Retina (tissue), 1 donor: ENCODE results near the gene PIM3.
A peak's percentile ranks its signal among the peaks of the same experiment; 100 is the strongest.
"Not testable (repeated sequence)": the region's sequence is repeated elsewhere in the genome, so short reads cannot be mapped to it uniquely, and the experiment has no call there.

ENCODE experiments used
- DNase-seq: peaks from one replicate; pipeline ENCODE4 v3.0.0-alpha.2; 2016

Gene PIM3

DNA sequence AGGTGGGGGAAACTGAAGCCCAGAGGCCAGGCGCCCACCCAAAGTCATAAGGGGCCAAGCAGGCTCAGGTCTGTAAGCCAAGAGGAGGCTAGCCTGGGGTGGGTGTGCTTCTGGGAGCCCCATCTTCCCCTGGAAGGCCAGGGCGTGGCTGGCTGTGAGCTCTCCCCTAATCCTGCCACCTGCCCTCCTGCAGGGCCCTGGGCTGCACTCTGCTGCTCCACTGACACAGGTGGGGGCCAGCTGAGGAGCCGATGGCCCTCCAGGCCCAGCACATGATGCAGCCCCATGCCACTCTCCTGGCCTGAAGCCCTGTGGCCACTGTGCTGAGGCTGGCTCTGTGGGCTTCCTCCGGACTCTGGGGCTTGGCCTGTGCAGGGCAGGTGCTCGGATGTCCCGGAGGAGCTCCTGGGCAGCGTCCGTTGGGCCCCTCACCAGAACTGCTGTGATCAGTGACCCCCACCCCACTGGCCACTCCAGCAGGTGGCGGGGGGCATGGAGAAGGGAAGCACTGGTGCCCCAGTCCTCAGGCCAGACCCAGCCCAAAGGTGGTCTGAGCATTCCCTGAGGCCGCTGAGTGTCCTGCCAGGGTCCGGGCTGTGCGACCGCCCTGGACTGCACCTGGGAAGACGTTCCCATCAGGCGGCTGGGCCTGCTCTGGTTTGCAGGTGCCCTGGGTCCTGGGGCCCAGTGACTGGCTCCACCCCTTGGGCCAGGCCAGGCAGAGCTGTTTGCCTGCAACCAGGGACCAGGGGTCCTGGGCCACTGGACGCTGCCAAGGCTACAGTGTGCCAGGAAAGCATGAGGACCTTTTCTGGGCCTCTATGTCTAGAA, 8.5 kb downstream of the PIM3 start:
- no peak for DNase-seq

DNA sequence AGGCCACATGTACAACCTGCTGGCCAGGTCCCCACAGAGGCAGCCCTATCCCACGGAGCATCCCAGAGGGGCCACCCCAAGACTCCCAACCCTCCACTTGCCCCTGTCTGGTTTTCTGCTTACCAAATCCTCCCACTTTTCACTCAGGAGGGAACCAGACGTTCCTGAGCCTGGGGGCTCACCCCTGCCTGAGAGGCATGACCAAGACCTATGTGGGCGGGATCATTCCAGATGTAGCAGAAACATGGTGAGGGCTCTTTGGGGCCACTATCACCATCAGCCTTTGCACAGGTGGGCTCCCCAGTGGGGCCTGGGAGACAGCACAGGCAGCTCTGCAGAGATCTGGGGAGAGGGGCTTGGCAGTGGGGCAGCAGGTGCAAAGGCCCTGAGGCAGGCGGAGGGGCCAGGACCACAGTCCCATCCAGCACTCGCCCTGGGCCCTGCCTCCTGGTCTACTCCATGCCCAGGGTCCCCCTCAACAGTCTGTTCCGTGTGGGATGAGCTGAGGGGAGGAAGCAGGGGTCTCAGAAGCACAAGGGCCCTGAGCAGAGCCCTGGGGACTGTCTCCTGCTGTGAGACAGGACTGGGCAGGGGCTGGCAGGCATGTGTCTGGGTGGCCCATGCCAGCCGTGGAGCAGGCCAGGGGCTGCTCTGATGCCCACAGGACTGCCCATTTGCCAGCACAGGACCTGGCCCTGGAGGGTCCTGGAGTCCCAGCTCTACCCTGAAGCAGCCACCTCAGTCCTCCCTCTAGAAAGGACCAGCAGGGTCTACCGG, 9.4 kb downstream of the PIM3 start:
- no peak for DNase-seq

DNA sequence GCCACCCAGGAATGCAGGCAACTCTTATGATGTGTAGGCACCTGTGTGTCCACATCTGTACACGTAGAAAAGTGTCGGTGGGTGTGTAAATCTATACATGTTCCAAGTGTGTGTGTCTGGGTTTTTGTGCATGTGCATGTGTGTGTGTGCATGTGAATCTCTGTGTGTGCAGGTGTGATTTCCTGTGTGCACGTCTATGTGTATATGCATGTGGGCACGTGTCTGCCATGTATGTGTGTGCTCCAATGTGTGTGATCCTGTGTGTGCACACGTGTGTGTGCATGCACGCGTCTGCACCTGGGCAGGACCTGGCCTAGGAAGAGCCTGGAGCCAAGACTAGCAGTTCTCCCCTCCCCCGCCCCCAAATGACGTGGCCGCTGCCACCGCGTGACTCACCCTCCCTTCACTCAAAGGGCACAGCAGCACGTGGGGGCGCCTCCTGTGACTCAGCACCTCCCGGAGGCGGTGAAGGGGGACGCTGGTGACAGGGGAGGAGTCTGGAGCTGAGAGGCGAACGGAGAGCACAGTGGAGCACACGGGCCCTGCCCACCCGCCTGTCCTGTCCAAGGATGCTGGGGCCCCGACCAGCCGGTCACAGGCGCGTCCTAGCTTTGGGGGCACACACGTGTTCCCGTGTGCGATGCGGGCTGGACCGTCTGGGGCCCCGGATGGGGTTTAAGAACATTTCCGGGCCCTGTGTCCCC, 10.1 kb downstream of the PIM3 start:
- peak; percentile 75 for DNase-seq

DNA sequence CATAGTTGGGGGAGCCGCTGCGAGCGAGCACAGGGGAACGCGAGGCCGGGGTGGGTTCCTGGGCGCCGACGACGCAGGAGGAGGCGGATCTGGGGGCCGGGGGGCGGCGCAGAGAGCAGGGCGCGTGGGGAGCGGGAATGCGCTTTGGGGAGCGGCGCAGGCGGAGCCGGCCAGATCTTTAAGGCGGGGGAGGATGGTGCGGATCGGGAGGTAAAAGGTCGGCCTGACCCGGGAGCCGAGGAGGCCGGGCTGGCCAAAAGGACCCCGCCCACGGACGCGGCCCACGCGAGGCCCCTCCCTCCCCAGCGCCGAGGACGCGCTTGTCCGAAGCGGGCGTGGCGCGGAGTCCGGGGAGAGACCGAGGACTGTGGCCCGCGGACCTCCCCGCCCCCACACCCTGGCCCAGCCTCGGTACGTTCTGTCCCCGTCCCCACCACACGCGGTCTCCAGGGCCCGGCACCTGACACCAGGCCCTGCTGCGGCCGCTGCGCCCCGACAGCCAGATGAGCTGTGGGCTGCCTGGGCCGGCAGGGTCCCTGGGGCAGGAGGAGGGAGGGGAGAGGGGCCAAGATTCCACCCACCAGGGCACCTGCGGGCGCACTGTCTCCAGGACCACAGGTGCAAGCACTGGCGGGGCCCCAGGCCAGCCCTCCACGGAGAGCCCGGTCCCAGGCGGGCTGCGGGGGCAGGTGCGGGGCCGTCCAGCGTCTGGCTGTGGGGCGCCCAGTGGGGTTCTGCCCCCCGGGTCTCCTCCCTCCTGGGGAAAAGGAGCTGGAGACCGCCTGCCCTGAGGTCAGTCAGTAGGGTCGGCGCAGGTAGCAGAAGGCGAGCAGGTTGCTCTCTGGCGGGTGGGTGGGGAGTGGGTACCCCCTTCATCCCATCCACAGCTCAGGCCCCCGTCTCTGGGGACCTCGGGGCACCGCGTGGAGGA, 10.9 kb downstream of the PIM3 start:
- DNase-seq, result no peak

DNA sequence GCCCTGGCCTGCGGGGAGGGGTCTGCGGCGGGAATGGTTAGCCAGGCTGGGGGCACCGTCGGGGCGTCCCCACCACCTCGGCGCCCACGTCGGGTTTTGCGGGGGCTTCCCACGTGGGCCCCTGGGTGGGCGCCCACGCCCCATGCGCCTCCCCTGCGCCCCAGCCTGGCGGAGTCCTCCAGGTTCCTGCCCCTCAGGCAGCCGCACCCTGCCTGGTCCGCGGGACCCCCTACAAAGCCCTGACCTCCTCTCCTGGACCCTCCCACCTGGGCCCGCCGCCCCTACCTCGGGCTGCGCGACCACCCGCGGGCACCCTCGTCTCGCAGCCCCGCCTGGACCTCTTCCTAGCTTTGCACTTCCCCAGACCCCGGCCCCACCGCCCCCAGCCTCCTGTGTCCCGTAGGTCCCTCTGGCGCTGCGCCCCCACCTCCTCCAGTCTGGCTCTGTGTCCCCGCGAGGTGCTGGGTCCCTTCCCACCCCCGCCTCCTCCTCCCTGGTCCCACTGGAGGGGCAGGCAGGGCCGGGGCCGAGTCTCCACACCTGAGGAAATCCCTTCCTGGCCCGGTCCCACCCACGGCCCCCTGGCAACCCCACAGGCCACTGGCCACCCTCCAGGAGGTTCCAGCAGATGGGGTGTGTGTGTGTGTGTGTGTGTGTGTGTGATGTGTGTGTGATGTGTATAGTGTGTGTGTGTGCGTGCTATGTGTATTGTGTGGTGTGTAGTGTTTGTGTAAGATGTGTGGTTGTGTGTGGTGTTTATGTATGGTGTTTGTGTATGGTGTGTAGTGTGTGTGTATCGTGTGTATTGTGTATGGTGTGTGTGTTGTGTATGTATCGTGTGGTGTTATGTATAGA, 11.8 kb downstream of the PIM3 start:
- no peak for DNase-seq

DNA sequence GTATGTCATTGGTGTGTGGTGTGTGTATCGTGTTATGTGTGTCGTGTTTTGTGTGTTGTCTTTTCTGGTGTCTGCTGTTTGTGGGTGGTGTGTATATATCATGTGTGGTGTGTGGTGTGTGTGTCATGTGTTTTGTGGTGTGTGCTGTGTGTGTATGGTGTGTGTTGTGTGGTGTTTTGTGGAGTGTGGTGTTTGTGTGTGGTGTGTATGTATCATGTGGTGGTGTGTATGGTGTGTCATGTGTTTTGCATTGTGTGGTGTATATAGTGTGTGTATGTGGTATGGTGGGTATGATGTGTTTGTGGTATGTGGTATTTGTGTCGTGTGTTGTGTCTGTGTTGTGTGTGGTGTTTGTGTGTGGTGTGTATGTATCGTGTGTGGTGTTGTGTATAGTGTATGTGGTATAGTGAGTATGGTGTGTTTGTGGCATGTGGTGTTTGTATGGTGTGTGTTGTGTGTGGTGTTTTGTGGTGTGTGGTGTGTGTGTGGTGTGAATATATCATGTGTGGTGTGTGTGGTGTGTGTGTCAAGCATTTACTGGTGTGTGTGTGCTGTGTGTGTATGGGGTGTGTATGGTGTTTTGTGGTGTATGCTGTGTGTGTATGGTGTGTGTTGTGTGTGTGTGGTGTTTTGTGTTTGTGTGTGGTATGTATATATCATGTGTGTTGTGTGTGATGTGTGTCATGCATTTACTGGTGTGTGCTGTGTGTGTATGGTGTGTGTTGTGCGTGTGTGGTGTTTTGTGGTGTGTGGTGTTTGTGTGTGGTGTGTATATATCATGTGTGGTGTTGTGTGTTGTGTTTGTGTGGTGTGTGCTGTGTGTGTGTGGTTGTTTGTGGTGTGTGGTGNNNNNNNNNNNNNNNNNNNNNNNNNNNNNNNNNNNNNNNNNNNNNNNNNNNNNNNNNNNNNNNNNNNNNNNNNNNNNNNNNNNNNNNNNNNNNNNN, 12.7 kb downstream of the PIM3 start:
- DNase-seq, result no peak

DNA sequence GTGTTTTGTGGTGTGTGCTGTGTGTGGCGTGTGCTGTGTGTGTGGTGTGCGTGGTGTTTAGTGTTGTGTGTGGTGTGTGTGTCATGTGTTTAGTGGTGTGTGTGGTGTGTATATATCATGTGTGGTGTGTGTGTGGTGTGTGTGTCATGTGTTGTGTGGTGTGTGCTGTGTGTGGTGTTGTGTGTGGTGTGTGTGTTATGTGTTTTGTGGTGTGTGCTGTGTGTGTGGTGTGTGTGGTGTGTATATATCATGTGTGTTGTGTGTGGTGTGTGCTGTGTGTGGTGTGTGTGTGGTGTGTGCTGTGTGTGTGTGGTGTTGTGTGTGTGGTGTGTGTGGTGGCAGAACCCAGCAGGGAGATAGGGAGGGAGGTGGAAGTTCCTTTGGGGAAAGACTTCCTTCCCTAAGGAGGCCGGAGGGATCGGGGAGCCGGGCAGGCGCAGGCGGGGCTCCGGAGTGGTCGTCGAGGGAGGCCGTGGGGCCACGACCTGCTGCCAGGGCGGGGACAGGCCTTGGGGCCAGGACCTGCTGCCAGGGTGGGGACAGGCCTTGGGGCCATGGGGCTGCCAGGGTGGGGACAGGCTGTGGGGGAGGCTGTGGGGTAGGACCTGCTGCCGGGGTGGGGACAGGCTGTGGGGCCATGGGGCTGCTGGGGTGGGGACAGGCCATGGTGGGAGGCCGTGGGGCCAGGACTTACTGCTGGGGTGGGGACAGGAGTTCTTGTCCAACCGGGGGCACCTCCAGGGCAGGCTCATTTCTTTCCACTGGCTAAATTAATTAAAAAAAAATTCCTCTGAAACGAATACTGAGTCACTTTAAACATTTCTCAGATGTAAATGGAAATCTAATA, 15.2 kb downstream of the PIM3 start:
- DNase-seq, result no peak

DNA sequence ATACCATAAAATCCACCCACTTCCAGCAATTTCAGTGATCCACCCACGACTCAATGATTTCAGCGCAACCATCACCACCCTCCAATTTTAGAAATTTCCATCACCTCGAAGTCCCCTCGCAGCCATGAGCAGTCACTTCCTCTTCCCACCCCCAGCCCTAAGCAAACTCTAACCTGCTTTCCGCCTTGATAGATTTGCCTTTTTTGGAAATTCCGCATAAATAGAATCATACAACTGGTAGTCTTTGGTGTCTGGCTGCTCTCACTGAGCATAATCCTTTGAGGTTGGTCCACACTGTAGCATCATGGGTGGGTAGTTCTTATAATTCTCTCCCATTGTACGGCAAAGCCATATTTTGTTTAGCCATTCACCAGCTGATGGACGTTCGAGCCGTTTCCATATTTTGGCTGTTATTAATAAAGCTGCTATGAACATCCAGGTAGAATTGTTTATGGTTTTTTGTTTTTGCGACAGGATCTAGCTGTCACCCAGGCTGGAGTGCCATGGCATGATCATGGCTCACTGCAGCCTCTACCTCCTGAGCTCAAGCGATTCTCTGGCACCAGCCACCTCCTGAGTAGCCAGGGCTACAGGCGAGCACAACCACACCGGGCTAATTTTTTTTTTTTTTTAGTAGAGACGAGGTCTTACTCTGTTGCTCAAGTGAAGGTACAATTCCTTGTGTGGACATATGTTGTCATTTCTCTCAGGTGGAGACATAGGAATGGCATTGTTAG, 16.0 kb downstream of the PIM3 start:
- no peak for DNase-seq

DNA sequence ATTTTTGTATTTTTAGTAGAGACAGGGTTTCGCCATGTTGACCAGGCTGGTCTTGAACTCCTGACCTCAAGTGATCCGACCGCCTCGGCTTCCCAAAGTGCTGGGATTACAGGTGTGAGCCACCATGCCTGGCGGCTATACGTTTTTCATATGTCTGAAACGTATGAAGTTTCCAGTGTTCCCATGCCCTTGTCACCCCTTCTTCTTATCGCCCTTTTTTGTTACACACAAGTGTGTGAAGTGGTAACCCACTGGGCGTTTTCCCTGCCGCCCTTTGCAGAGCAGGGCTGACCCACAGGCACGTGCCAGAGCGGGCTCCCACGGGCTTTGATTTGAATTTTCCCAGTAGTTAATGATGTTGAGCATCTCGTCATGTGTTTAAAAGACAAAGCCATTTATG, 17.0 kb downstream of the PIM3 start:
- DNase-seq, result no peak

DNA sequence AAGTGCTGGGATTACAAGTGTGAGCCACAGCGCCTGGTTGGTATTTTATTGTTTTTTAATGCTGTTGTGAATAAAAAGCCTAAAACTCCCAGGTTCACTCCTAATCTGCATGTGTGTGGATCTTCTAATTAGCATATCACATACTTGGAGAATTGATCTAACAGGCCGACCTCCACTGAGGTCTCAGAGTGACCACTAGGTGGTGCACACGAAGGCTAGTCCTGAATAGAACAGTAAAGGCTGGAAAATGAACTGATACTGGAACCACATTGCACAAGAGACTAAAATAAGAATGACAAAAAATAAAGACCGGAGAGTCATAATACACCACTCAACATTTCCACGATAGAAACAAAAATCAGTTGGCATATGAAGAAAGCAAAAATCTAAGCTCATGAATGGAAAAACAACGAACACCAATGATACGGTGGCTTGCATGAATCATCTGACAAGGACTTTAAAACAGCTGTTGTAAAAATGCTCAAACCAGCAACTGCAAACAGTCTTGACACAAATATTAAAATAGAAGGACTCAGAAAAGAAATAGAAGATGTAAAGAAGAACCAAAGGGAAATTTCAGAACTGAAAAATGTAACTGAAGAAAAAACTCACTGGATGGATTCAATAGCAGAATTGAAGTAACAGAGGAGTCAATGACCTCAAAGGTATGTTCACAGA, 19.2 kb downstream of the PIM3 start:
- DNase-seq, result peak; percentile 12

DNA sequence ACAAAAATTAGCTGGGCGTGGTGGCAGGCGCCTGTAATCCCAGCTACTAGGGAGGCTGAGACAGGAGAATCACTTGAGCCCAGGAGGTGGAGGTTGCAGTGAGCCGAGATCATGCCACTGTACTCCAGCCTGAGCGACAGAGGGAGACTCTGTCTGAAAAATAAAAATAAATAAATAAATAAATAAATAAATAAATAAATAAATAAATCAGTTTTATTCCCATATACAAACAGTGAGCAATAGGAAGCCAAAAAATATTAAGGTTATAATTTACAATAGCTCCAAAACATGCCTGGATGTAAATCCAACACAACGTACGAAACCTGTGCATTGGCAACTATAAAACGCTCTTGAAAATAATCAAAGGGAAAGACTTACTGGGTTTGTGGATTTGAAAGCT, 21.2 kb downstream of the PIM3 start:
- DNase-seq, result not testable (repeated sequence)

DNA sequence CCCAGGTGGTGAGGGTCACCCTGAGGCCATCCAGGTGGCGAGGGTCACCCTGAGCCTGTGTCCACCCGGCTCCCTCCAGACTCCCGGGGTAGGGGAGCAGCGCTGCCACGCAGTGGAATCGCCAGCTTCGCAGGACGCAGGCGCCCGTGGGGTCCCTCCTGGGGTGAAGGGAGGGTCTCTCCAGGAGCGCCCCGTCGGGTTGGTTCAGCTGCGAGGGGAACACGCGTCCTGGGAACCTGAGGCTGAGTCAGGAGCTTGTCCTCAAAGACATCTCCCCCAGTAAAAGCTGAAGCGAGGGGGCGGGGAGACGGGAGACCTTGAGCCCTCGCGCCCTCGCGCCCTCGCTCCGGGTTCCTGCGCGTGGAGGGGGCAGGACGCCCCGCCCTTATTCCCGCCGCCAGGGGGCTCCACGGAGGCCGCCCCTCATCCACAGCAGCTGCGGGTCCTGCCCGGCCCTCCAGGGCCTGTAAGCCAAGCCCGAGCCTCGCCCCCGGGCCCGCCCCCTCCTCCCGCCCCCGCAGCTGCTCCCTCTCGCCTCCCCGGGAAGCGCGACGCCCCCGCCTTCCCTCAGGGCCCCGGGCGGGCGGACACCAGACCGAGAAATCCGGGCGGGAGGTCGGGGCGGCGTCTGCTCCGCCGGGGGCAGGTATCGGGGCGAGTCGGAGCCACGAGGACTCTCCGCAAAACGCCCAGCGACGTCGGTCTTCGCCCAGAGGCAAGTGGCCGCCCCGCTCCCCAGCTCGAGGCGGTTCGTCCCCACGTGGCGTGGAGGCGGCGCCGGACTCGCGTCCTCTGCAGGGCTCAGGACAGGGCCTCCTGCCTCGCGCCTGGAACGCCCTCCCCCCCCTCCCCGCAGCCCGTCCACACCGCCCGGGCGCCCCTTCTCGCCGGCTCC, 22.8 kb downstream of the PIM3 start:
- peak; percentile 21 for DNase-seq

DNA sequence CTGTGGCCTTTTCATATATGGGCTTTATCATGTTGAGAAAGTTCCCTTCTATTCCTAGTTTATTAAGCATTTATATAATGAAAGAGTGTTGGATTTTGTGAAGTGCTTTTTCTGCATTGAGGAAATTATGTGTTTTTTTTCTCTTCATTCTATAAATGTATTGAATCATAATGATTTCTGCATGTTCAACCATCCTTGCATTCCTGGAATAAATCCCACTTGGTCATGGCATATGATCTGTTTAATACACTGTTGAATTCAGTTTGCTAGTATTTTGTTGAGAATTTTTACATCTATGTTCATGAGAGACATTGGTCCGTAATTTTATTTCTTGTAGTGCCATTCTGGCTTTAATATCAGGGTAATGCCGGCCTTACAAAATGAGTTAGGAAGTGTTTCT, 25.8 kb downstream of the PIM3 start:
- DNase-seq, result no peak

DNA sequence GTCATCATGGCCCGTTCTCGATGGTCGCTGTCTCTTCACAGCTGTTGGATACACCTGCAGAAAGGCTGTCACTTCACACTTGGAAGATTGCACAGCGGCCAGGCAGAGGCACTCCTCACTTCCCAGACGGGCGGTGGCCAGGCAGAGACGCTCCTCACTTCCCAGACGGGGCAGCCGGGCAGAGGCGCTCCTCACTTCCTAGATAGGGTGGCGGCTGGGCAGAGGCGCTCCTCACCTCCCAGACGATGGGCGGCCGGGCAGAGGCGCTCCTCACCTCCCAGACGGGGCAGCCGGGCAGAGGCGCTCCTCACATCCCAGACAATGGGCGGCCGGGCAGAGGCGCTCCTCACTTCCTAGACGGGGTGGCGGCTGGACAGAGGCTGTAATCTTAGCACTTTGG, 29.3 kb downstream of the PIM3 start:
- DNase-seq, result not testable (repeated sequence)

DNA sequence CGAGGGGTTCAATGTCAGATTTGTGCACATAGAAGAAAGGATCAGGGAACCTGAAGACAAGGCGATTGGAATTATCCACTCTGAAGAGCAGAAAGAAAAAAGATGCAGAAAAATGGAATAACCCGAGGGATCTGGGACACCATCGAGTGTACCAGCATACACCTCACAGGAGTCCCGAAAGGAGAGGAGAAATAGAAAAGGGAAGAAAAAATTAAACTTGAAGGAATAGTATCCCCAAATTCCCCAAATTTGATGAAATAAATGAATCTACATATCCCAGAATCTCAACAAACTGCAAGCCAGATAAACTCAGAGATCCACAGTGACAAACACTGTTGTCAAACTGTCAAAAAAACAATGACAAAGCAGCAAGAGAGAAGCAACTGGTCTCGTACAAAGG, 30.6 kb downstream of the PIM3 start:
- DNase-seq, result no peak

DNA sequence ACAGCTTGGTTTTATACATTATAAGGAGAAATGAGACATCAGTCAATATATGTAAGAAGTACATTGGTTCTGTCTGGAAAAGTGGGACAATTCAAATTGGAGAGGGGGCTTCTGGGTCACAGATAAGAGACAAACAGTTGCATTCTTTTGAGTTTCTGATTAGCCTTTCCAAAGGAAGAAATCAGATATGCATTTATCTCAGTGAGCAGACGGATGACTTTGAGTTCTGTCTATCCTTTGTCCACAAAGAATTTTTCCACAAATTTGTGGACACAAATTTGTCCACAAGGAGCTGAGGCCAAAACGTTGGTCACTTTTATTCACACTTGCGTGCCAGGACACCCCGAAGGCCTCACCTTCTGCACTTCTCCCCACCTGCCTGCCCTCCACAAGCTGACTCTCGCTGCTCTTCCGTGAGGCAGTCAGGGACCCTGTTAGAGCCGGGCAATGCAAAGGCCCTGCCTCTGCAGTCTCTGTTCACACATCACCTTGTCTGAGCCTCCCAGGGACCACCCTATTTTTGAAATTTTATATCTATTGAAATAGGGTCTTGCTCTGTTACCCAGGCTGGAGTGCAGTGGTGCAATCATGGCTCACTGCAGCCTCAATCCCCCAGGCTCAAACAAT, 31.4 kb downstream of the PIM3 start:
- DNase-seq, result no peak
